Naive B cell (primary cell): ENCODE data around the gene SPATA24. TPM values are rescaled to one million over a fixed set of nuclear protein-coding genes. Genes with fewer than 3 reads are reported as not detected.
"Not testable (repeated sequence)": the region's sequence is repeated elsewhere in the genome, so short reads cannot be mapped to it uniquely, and the experiment has no call there.

Experiments used
- ATAC-seq, 2 donors: fragments of 150-1000 bp; cut with Tn5 transposase; 2 replicates each; pipeline ENCODE4 v1.10.0; 2021; ENCODE audit warnings: low read depth in 2 of 2, mild to moderate bottlenecking in 2 of 2, moderate library complexity in 2 of 2
- DNase-seq: peaks from one replicate; pipeline ENCODE4 v3.0.0; 2022
- H3K27ac Mint-ChIP-seq, 6 donors: one replicate each; pipeline ENCODE4 v1.8.0; 2020 to 2022; ENCODE audit warnings: mild to moderate bottlenecking in 6 of 6, mixed read lengths in 6 of 6, moderate library complexity in 5 of 6, inconsistent platforms in 2 of 6
- H3K27me3 Mint-ChIP-seq, 3 donors: one replicate each; pipeline ENCODE4 v1.8.0; 2021 to 2022; ENCODE audit warnings: mixed read lengths in 3 of 3, mild to moderate bottlenecking in 1 of 3
- H3K36me3 Mint-ChIP-seq, 2 donors: one replicate each; pipeline ENCODE4 v1.8.0; 2020 to 2022; ENCODE audit warnings: mixed read lengths in 2 of 2, inconsistent platforms in 1 of 2, mild to moderate bottlenecking in 1 of 2
- H3K4me1 Mint-ChIP-seq, 3 donors: one replicate each; pipeline ENCODE4 v1.8.0; 2020 to 2022; ENCODE audit warnings: mixed read lengths in 3 of 3, inconsistent platforms in 1 of 3, mild to moderate bottlenecking in 1 of 3, moderate library complexity in 1 of 3
- H3K4me3 Mint-ChIP-seq, 8 donors: one replicate each; pipeline ENCODE4 v1.8.0; 2020 to 2022; ENCODE audit warnings: mild to moderate bottlenecking in 8 of 8, mixed read lengths in 8 of 8, moderate library complexity in 8 of 8, inconsistent platforms in 2 of 8
- H3K9me3 Mint-ChIP-seq, 7 donors: one replicate each; pipeline ENCODE4 v1.8.0; 2020 to 2022; ENCODE audit warnings: mixed read lengths in 7 of 7, mild to moderate bottlenecking in 5 of 7, inconsistent platforms in 2 of 7, moderate library complexity in 1 of 7
- polyA plus RNA-seq, 6 donors: library from polyadenylated mRNA; unstranded; fragments of 300-500 nt; fragmentation: Illumina TruSeq; gene quantifications; one replicate each; pipeline ENCODE4 v1.2.3, GENCODE V29; 2021; ENCODE audit warnings: low read depth in 6 of 6

The SPATA24 gene
- polyA plus RNA-seq, 6 donors from 2014 or later, result 3.3 to 10.5 (median 5.5) TPM

DNA sequence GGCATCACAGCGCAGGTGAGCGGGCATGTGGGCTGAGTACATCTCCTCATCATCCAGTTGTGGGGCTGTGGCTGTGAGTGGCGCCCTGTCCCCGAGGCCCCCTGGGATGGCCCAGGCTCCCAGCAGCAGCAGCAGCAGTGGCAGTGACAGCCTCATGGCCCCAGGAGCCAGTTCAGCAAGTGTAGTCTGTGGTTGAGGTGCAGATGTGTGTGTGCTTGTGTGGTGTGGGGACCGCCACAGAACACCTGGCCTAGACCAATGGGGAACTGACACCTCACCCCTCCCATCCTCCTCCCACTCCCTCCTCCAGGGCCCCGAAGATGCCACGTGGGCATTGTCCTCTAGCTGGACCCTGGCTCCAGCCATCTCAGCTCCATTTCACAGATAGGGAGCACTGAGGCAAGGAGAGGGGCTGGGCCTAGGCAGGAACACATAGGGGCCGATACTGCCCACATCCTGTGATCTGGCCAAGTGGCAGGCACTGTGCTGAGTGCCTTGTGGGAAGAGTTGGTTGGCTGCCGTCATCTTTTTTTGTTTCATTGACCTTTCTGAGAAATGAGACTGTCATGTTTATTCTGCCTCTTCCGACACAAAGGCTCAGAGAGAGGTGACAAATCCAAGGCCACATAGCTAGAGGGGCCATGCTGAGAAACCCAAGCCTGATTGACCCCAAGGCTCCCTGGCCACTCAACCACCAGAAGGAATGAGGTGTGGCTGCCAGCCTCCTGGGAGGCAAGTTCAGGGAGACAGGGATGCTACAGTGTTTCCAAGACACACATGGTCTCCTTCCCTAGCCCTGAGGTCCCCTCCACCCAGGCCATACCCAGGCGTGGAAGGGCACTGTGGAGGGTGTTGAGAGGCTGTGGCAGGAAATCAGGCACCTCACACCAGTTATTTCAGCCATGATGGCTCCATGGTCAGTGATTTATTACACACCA, 13.9 kb downstream of the SPATA24 start, which contains the start of gene MZB1:
Gene MZB1, minus strand, starts transcription at position 213 of the 938 bp plus-strand sequence. Its CDS starts 57 bp downstream, at position 156.
- H3K4me1 Mint-ChIP-seq, result peaks cover 58 to 77% (median 75%) of the 10 kb centered on the region in 3 donors
- DNase-seq, result peak; percentile 84
- H3K9me3 Mint-ChIP-seq, result no peaks in the 10 kb centered on the region
- H3K27me3 Mint-ChIP-seq, result no peaks in the 10 kb centered on the region
- peak within 1 kb of the TSS; percentile 90 to 99 (median 96) for H3K27ac Mint-ChIP-seq
- ATAC-seq, result peak; percentile 53 to 55
- no peaks in the 10 kb centered on the region for H3K36me3 Mint-ChIP-seq
- H3K4me3 Mint-ChIP-seq, result peak within 1 kb of the TSS; percentile 89 to 97 (median 94)

GRCh38 chr5:139388198-139388821, 15.6 kb downstream of the SPATA24 start:
- H3K36me3 Mint-ChIP-seq, result no peaks in the 10 kb centered on the region
- peak overlapping the region; percentile 90 to 99 (median 95) for H3K27ac Mint-ChIP-seq
- peaks cover 66 to 90% (median 89%) of the 10 kb centered on the region in 3 donors for H3K4me1 Mint-ChIP-seq
- no peaks in the 10 kb centered on the region for H3K27me3 Mint-ChIP-seq
- DNase-seq, result peak; percentile 80
- peak; percentile 33 to 34 for ATAC-seq
- H3K9me3 Mint-ChIP-seq, result no peaks in the 10 kb centered on the region
- H3K4me3 Mint-ChIP-seq, result peak overlapping the region; percentile 89 to 97 (median 94)

DNA sequence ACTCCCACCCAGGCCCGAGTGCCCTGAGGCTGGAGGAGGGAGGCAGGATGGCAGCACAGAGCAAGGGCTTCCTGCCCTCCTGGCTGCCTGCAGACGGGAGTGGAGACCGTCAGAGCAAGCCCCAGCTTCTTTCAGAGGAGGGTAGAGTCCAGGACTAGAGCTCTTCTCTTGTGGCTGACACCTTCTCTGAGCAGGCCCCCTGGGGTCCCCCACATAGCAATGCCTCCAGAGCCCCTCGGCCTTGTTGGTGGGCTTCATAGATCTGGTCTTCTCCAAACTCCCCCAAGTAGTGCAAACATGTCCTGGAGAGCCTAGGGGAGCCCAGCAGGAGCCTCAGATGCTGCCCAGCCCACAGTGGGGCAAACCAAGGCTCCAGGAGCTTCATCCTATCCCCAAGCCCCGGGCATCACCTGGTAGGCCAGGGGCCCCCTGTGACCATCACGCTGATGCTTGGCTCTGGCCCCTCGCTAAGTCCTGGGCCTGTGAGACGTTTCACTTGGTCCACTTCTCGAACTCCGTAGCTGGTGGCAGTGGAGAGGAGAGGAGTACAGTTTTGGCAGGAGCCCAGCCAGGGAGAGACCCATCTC, 16.2 kb downstream of the SPATA24 start:
- Mint-ChIP-seq H3K9me3 (no peaks in the 10 kb centered on the region), H3K4me3 (peak overlapping the region; percentile 89 to 97 (median 94)), H3K4me1 (peaks cover 66 to 88% (median 87%) of the 10 kb centered on the region in 3 donors), H3K36me3 (no peaks in the 10 kb centered on the region), H3K27me3 (no peaks in the 10 kb centered on the region), H3K27ac (peak overlapping the region; percentile 90 to 99 (median 95))
- no peak for ATAC-seq
- DNase-seq, result no peak

- H3K36me3 Mint-ChIP-seq, DNase-seq, H3K9me3 Mint-ChIP-seq, ATAC-seq, H3K27me3 Mint-ChIP-seq: not testable (repeated sequence)
- Mint-ChIP-seq H3K4me1 (peaks cover 73 to 96% (median 93%) of the 10 kb centered on the region in 3 donors), H3K4me3 (peak overlapping the region; percentile 86 to 97 (median 93)), H3K27ac (peak overlapping the region; percentile 54 to 99 (median 92))
These were observed 16.9 kb downstream of the SPATA24 start for GRCh38 chr5:139386956-139387355.

DNA sequence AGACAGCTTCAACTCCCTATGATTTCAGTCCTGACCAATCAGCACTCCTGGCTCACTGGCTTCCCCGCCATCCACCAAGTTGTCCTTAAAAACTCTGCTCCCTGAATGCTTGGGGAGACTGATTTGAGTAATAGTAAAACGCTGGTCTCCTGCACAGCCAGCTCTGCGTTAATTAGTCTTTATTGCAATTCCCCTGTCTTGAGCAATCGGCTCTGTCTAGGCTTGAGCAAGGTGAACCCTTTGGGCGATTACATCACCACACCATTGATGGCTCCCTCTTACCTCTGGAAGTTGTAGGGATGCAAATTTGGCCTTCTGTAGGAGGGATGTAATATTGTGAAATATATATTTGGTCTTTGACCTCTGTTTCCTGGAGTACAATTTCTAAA, 17.8 kb downstream of the SPATA24 start:
- ATAC-seq (no peak), DNase-seq (no peak)
- Mint-ChIP-seq H3K9me3 (no peaks in the 10 kb centered on the region), H3K4me1 (peaks cover 66 to 89% (median 86%) of the 10 kb centered on the region in 3 donors), H3K27me3 (no peaks in the 10 kb centered on the region), H3K36me3 (no peaks in the 10 kb centered on the region), H3K27ac (peak overlapping the region in 5 of 6 donors; percentile 70 to 99 (median 90)), H3K4me3 (peak overlapping the region in 6 of 8 donors; percentile 18 to 97 (median 92))

GRCh38 chr5:139385061-139386049, 18.5 kb downstream of the SPATA24 start:
- no peak for DNase-seq
- Mint-ChIP-seq H3K4me3 (peak overlapping the region; percentile 40 to 97 (median 88)), H3K9me3 (no peaks in the 10 kb centered on the region), H3K4me1 (peaks cover 62 to 84% (median 81%) of the 10 kb centered on the region in 3 donors), H3K36me3 (no peaks in the 10 kb centered on the region), H3K27me3 (no peaks in the 10 kb centered on the region), H3K27ac (peak overlapping the region; percentile 85 to 99 (median 94))
- ATAC-seq, result no peak

DNA sequence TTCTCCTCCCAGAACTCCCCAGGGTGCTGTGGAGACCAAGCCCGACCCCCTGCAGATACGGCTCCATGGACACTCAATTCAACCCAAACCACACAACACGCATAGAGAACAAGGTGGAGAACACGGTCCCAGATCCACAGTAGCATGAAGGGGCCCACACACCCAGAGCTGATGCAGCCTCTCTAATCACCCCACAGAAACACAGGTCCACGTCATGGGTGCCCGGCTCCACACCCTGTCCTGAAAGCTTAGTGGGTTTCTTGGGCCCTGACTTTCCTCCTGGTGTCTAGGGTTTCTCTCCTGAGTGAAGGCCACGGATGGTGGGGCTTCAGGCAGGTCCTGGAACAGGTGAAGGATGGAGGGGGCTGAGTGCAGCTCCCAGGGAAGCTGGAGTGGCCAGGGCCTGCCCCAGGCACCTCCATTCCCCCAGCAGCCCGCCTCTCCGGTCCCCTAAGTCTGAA, 19.3 kb downstream of the SPATA24 start:
- no peak for DNase-seq
- H3K27me3 Mint-ChIP-seq, result no peaks in the 10 kb centered on the region
- H3K36me3 Mint-ChIP-seq, result no peaks in the 10 kb centered on the region
- H3K4me1 Mint-ChIP-seq, result peaks cover 61 to 81% (median 78%) of the 10 kb centered on the region in 3 donors
- peak overlapping the region; percentile 40 to 97 (median 88) for H3K4me3 Mint-ChIP-seq
- H3K9me3 Mint-ChIP-seq, result no peaks in the 10 kb centered on the region
- ATAC-seq, result no peak
- peak overlapping the region; percentile 85 to 96 (median 94) for H3K27ac Mint-ChIP-seq

DNA sequence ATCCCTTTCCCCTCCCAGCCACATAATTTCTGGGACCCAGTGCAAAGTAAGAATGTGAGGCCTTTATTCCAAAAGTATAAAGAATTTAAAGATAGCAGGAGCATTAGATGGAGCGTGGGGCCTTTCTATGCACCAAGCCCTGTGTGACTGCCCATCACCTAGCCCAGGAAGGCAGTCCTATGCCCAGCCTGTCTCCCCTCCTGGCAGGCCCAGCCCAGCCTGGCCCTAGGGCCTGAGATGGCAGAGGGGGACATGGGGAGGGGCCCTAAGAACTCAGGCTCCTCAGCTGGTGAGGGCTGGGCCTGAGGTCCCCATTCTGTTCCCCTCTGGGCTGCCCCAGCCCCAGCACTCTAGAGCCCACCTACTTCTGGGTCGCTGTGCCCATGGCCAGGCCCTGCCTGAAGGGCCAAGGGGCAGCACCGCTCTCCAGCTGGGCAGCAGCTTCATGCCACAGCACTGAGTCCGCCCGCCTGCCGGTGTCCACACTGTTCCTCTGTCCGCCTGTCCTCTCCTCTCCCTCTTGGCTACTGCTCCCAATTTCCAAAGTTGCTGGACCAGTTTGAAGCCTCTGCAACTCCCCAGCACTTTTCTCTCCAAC, 19.8 kb downstream of the SPATA24 start:
- Mint-ChIP-seq H3K9me3 (no peaks in the 10 kb centered on the region), H3K4me3 (peak overlapping the region in 6 of 8 donors; percentile 36 to 97 (median 76)), H3K4me1 (peaks cover 56 to 78% (median 72%) of the 10 kb centered on the region in 3 donors), H3K27me3 (no peaks in the 10 kb centered on the region), H3K27ac (peak overlapping the region; percentile 85 to 96 (median 94)), H3K36me3 (no peaks in the 10 kb centered on the region)
- DNase-seq (no peak), ATAC-seq (no peak)

DNA sequence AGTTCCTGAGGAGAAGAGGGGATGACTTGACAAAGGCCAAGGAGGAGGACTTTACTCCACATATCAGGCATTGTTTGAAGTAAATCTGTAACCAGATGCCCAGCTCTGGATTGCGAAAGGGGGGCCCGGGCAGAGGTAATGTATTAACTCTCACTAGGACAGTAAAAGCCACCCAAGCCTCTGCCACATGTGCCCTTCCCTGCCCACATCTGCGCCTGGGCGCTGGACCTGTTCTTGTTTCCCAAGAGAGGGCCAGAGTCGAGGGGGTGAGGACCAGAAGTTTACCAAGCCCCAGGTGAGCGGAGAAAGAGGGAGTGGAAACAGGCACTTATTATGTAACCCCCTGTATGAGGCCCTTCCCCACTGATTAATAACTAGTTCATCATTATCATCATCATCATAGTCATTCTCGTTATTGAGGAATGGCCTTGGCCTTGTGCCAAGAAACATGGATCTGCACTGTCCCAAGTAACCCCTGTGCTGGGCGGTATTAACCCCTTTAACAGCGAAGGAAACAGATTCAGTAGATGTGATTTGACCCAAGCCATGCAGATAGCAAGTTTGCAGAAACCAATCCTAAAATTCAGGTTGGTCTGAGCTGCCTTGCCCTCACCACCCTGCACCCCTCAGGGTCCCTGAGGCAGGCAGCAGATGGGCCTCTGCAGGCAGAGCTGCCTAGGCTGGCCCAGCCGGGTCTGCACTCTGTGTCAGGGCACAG, 20.5 kb downstream of the SPATA24 start, which contains the start of gene SLC23A1:
Gene SLC23A1, minus strand, starts transcription at position 23 of the 718 bp plus-strand sequence. CDS start 44 bp downstream, outside the sequence.
- H3K4me3 Mint-ChIP-seq, result peak within 1 kb of the TSS in 6 of 8 donors; percentile 25 to 88 (median 38)
- no peak for ATAC-seq
- H3K27ac Mint-ChIP-seq, result peak within 1 kb of the TSS; percentile 67 to 95 (median 92)
- peaks cover 54 to 71% (median 66%) of the 10 kb centered on the region in 3 donors for H3K4me1 Mint-ChIP-seq
- H3K36me3 Mint-ChIP-seq, result no peaks in the 10 kb centered on the region
- H3K27me3 Mint-ChIP-seq, result no peaks in the 10 kb centered on the region
- DNase-seq, result no peak
- H3K9me3 Mint-ChIP-seq, result no peaks in the 10 kb centered on the region

DNA sequence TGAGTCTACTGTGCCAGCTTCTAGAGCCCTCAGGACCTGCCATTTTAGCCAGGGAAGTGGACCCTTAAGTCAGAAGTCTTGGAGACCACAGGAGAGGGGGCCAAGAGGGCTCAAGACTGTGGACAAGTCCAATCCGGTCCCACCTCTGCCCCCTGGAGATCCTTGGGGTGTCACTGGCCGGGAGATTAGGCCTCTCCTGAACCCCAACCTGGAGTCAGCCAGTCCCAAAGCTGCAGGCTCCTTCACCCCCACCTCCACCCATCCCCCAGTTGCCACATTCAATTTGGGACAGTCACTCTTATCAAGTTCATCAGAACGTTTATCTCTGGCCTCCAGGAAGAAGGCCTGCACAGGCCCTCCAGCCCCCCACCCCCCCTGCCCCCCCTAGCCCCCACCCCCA, 21.1 kb downstream of the SPATA24 start:
- no peaks in the 10 kb centered on the region for H3K27me3 Mint-ChIP-seq
- H3K27ac Mint-ChIP-seq, result peak overlapping the region in 2 of 6 donors; percentile 52 to 66
- no peaks in the 10 kb centered on the region for H3K9me3 Mint-ChIP-seq
- DNase-seq (no peak), ATAC-seq (no peak)
- peaks cover 48 to 65% (median 60%) of the 10 kb centered on the region in 3 donors for H3K4me1 Mint-ChIP-seq
- no peaks in the 10 kb centered on the region for H3K36me3 Mint-ChIP-seq
- peak overlapping the region in 1 of 8 donors; percentile 25 for H3K4me3 Mint-ChIP-seq
